HG03066 (cell line): Measurements from ENCODE around the gene NPDC1.

Experiments used
- ATAC-seq: cut with Tn5 transposase; IDR thresholded peaks from one replicate; pipeline ENCODE4 v1.9.1; 2021; ENCODE audit warnings: low read depth; ENCODE audit not compliant: unreplicated experiment

NPDC1 gene

GRCh38 chr9:136997371-136997770 is 48.6 kb downstream of the NPDC1 start:
- ATAC-seq, result no peak

GRCh38 chr9:136996361-136997292 is 49.4 kb downstream of the NPDC1 start, which contains the start of gene CLIC3:
Gene CLIC3 (minus strand): TSS chr9:136996568. CDS start chr9:136996543, 25 bp downstream.
- no peak for ATAC-seq

GRCh38 chr9:136995772-136996311 is 50.1 kb downstream of the NPDC1 start:
- ATAC-seq, result no peak

- no peak for ATAC-seq
Measured at GRCh38 chr9:136995362-136995761, 50.6 kb downstream of the NPDC1 start.

- no peak for ATAC-seq
Measured at GRCh38 chr9:136994888-136995230, 51.1 kb downstream of the NPDC1 start.

- no peak for ATAC-seq
Measured at GRCh38 chr9:136994180-136994887, 51.6 kb downstream of the NPDC1 start.

GRCh38 chr9:136992819-136993369 is 53.1 kb downstream of the NPDC1 start:
- ATAC-seq, result no peak

- peak; percentile 77 for ATAC-seq
Measured at GRCh38 chr9:136991993-136992818, 53.8 kb downstream of the NPDC1 start, which contains the start of gene PAXX. Gene PAXX (plus strand): TSS chr9:136992422. CDS start chr9:136992444, 22 bp downstream.

GRCh38 chr9:136990242-136990911 is 55.6 kb downstream of the NPDC1 start:
- no peak for ATAC-seq
